Measurements from ENCODE around the gene PEAK1.
A peak's percentile ranks its signal among the peaks of the same experiment; 100 is the strongest.

The PEAK1 gene

GRCh38 chr15:77243716-77244401 is 176.0 kb downstream of the PEAK1 start:
- DNase-seq (ENCODE audit: extremely low read depth, low read depth) = no peak
- H3K4me3 ChIP-seq (replicated peaks; ENCODE audit: low read depth, low read length) = no peak overlapping the region

GRCh38 chr15:77243135-77243534 is 176.8 kb downstream of the PEAK1 start:
- DNase-seq (ENCODE audit: extremely low read depth, low read depth) = no peak
- TF ChIP-seq CTCF (IDR thresholded peaks at IDR 0.05; ENCODE audit: low read depth, low read length, missing control alignments) = no peak
- H3K4me3 ChIP-seq (replicated peaks; ENCODE audit: low read depth, low read length) = no peak overlapping the region

More at GRCh38 chr15:77243716-77244401, 176.0 kb downstream of the PEAK1 start:
- TF ChIP-seq CTCF (IDR thresholded peaks at IDR 0.05; ENCODE audit: low read depth, low read length, missing control alignments) = no peak

- no peak for TF ChIP-seq CTCF (IDR thresholded peaks at IDR 0.05; ENCODE audit: low read depth, low read length, missing control alignments)
- H3K4me3 ChIP-seq (replicated peaks; ENCODE audit: low read depth, low read length) = no peak overlapping the region
- peak; percentile 35 for DNase-seq (ENCODE audit: extremely low read depth, low read depth)
These were observed 179.9 kb downstream of the PEAK1 start for GRCh38 chr15:77239882-77240608.

GRCh38 chr15:77235566-77235965 is 184.3 kb downstream of the PEAK1 start:
- no peak overlapping the region for H3K4me3 ChIP-seq (replicated peaks; ENCODE audit: low read depth, low read length)
- no peak for TF ChIP-seq CTCF (IDR thresholded peaks at IDR 0.05; ENCODE audit: low read depth, low read length, missing control alignments)
- DNase-seq (ENCODE audit: extremely low read depth, low read depth) = no peak

GRCh38 chr15:77228828-77229227 is 191.1 kb downstream of the PEAK1 start:
- H3K4me3 ChIP-seq (replicated peaks; ENCODE audit: low read depth, low read length) = no peak overlapping the region
- no peak for TF ChIP-seq CTCF (IDR thresholded peaks at IDR 0.05; ENCODE audit: low read depth, low read length, missing control alignments)
- no peak for DNase-seq (ENCODE audit: extremely low read depth, low read depth)

GRCh38 chr15:77226652-77227051 is 193.3 kb downstream of the PEAK1 start:
- TF ChIP-seq CTCF (IDR thresholded peaks at IDR 0.05; ENCODE audit: low read depth, low read length, missing control alignments) = no peak
- no peak for DNase-seq (ENCODE audit: extremely low read depth, low read depth)
- H3K4me3 ChIP-seq (replicated peaks; ENCODE audit: low read depth, low read length) = no peak overlapping the region

Measured in HFF-Myc (cell line).